ENCODE measurements around the gene EIF2A.
"Not testable (repeated sequence)": the region's sequence is repeated elsewhere in the genome, so short reads cannot be mapped to it uniquely, and the experiment has no call there.

Gene EIF2A
- total RNA-seq: 144 to 254 reads per million in 2 experiments

DNA sequence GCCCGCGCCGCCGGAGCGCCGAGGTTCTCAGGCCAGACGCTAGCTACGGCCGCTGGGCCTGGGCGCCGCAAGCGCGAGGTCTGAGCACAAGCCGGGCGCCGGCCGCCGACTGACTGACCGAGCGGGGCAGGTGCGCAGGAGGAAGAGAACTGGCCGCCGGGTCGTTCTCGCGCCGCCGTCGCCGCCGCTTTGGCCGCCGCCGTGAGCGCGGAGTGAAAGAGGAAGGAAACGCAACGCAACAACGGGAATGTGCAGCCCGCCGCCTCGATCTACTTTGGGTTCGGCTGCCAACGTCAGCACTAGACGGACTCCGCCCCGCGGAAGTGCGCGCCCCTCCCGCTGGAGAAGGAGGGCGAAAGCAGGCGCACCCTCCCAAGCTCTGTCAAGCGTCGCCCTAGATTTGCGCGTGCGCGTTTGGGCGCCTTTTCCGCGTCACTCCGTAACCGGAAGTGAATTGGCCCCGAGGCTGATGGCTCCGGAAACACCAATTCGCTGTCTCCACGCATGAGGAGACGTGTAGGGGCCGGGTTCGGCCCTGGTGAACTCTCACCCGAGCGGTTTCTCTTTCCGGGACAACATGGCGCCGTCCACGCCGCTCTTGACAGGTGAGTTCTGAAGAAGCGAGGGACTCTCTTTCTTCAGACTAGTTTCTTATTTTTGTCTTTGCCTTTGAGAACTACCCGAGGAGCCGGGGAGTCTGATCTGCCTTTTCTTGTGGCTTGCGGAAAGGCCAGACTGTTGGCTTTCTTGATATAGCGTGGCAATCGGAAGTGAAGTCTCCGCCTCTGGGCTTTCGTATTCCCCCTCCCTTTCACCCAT is at the start of gene EIF2A, which contains the start of gene SERP1:
TSS of gene EIF2A (plus strand) at position 562 of the 819 bp plus-strand sequence. CDS start at position 578, 16 bp downstream.
TSS of gene SERP1 (minus strand) at position 271 of the 819 bp plus-strand sequence. CDS start 361 bp downstream, outside the sequence.
- DNase-seq (ENCODE audit: low read depth): peak; percentile 99

GRCh38 chr3:150497956-150498355 is 48.6 kb upstream of the EIF2A start:
- DNase-seq (ENCODE audit: low read depth): no peak

DNA sequence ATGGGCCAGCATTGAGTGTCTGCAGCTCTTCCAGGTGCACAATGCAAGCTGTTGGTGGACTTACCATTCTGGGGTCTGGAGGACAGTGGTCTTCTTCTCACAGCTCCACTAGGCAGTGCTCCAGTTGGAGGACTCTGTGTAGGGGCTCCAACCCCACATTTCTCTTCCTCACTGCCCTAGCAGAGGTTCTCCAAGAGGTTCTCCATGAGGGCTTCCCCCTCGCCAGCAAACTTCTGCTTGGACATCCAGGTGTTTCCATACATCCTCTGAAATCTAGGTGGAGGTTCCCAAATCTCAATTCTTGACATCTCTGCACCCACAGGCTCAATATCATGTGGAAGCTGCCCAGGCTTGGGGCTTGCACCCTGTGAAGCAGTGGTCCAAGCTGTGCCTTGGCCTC is 45.6 kb upstream of the EIF2A start:
- DNase-seq (ENCODE audit: low read depth): not testable (repeated sequence)

DNA sequence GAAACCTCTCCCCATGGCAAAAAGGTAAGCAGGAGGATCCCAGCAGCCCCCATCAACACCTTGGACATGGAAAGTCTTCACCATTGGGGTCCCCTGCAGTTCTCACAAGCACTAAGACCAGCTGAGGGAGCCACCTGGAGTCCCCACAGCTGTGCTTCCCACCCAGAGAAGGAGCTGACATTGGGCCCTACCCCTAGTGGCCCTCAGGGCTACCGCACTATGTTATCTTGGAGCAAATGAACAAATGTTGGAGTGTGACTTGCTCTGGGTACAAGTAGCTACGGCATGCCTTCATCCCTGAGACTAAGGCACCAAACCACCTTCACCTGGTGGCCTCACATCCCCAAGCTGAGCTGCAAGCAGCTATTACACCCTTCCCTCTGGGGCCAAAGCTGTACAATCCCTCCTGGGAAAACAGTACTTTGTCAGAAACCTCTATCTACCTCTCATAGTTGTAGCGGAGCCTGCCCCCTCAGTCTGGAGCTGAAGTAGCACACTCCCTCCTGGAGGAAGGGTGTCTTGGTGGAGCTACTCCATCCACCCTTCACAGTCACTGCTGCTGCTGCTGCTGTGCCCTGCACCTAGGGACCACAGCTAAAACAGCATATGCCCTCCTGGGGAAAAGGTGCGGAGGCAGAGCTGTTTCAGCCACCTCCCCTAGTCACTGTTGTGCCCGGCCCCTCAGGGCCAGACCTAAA is 43.0 kb upstream of the EIF2A start:
- DNase-seq (ENCODE audit: low read depth): no peak

DNA sequence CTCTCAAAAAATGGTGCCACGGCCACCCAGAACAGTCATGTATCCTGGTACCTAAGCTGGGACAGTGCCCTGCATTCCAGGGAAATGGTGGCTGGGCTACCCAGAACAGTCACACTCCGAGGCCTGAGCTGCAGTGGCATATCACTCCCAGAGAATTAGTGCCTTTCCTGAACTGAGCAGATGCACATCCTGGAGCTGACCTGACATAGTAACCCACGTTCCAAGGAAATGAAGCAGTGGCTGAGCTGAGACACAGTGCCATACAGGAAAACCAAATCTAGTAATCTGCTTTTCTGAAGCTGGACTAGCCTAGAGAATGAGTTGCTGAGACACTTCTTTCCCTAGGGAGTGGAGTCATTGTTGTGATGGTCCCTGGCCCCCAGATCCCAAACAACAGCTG is 42.1 kb upstream of the EIF2A start:
- no peak for DNase-seq (ENCODE audit: low read depth)

GRCh38 chr3:150508401-150508800 is 38.2 kb upstream of the EIF2A start:
- no peak for DNase-seq (ENCODE audit: low read depth)

DNA sequence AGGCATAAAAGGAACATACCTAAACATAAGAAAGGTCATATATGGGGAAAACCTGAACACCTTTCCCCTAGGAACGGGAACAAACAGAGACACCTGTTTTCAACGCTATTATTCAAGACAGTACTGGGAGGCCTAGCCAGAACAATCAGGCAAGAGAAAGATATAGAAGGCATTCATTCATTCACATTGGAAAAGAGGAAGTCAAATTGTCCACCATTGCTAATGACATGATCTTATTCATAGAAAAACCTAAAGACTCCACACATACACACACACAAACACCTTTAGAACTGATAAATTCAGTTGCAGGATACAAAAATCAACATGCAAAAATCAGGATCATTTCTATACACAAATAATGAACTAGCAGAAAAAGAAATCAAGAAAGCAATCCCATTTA is 36.8 kb upstream of the EIF2A start:
- DNase-seq (ENCODE audit: low read depth): no peak

DNA sequence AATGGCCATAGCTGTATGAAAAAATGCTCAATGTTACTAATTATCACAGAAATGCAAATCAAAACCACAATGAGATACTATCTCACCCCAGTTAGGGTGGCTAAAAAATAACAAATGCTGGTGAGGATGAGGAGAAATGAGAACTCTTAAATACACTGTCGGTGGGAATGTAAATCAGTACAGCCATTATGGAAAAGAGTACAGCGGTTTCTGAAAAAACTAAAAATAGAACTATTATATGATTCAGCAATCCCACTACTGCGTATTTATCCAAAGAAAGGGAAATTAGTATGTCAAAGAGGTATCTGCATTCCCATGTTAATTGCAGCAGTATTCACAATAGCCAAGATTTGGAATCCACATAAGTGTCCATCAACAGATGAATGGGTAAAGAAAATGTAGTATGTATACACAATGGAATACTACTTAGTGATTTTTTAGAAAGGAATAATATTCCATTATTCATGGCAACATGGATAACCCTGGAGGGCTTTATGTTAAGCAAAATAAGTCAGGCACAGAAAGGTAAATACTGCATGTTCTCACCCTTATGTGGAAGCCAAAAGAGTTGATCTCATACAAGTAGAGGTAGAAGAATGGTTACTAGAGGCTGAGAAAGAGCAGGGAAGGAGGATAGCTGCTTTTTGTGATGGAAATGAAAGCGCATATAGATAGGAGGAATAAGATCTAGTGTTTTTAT is 35.3 kb upstream of the EIF2A start:
- no peak for DNase-seq (ENCODE audit: low read depth)

DNA sequence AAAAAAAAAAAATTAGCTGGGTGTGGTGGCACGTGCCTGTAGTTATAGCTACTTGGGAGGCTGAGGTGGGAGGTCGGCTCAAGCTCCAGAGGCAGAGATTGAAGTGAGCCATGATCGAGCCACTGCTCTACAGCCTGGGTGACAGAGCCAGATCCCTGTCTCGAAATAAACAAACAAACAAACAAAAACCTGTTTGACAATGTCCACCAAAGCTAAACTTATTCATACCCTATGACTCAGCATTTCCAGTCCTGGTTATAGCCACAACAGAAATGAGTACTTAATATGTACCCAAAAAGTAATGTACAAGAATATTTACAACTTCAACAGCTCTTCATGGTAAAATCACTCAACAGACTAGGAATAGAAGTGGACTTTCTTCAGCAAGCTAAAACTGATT is 31.4 kb upstream of the EIF2A start:
- DNase-seq (ENCODE audit: low read depth): no peak

GRCh38 chr3:150519026-150519425 is 27.6 kb upstream of the EIF2A start:
- no peak for DNase-seq (ENCODE audit: low read depth)

DNA sequence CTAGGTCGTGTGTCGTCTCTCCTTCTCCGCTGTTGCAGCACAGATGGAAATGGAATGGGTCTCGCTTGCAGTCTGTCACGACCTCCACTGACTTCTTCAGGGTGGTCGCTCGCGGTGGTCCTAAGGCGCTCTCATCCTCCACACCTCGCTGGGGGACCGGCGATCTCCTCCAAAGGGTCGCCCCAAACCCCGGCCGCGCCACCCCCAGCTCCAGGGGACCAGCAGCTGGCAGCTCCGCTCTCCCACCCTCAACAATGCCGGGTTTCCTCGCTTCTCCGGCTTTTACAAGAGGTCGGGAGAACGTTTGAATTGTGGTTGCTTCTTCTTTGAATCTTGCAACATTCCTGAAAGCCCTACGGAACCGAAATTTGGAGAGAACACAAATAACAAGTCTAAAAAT is 26.2 kb upstream of the EIF2A start:
- no peak for DNase-seq (ENCODE audit: low read depth)

DNA sequence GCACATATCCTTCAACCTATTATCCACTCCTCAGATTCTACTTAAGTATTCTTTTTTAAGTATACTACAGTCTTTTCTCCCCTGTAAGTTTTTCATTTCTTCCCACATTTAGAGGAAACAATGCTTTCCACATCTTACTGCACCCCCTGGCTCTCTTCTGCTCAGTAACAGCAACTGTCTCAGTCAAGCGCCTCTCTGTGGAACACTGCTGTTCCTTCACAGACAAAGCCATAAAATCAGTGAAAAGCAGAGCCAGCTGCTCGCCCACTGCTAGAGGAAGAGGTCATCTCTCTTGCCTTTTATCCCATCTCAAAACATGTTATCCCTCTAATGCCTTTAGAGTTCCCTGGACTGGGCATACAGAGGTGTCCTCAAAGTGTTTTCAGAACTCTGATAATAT is 25.1 kb upstream of the EIF2A start:
- no peak for DNase-seq (ENCODE audit: low read depth)

GRCh38 chr3:150523538-150523937 is 23.0 kb upstream of the EIF2A start:
- no peak for DNase-seq (ENCODE audit: low read depth)

DNA sequence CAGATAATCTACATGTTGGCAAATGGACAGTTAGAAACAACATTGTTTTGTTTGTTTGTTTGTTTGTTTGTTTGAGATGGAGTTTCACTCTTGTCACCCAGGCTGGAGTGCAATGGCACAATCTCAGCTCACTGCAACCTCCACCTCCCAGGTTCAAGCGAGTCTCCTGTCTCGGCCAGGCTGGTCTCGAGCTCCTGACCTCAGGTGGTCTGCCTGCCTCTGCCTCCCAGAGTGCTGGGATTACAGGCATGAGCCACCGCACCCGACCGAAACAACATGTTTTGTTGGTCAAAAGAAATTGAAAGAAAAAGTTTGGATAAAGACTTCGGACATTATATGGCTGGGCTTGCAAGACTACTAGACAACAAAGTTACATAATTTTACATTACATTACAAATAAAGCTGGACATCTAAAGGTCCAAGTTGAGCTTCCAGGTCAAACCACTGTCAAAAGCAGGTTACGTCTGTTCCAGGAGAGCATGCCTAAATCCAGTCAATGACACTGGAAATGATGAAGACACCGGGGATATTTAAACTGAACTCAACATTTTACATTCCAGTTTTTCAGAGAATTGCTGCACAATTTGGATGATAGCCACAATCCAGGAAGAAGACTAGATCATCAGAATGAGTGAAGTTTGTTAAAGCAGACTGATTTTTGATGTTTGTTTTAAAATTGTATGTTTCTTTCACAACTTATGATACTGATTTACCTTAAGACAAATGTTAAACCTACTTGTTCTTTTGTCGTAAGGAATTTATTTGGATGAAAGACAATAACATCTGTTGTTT is 18.9 kb upstream of the EIF2A start:
- no peak for DNase-seq (ENCODE audit: low read depth)

GRCh38 chr3:150528354-150528797 is 18.2 kb upstream of the EIF2A start:
- DNase-seq (ENCODE audit: low read depth): no peak

GRCh38 chr3:150531775-150532174 is 14.8 kb upstream of the EIF2A start:
- no peak for DNase-seq (ENCODE audit: low read depth)

- DNase-seq (ENCODE audit: low read depth): no peak
These were observed 11.4 kb upstream of the EIF2A start for GRCh38 chr3:150535204-150535603.

- no peak for DNase-seq (ENCODE audit: low read depth)
These were observed 8.0 kb upstream of the EIF2A start for GRCh38 chr3:150538324-150539208.

- DNase-seq (ENCODE audit: low read depth): no peak
These were observed 6.3 kb upstream of the EIF2A start for GRCh38 chr3:150540297-150540696.

DNA sequence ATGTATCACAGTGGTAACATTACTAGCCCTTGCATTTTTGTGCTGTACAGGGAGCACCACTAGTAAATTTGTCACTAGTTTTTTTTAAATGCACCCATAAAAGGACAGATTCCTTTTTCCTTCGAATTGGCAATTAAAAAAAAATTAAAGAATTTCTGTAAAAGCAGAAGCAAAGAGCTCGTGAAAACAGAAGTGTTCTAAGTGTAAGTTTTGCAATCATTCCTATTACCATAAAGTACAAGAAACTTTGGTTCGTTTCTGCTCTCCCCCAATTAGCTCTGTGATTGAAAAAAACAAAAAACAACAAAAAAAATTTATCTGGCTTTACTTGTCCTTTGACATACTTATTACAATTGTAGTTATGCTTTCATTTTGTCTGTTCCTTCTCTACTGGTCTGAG is 5.6 kb upstream of the EIF2A start:
- DNase-seq (ENCODE audit: low read depth): no peak

DNA sequence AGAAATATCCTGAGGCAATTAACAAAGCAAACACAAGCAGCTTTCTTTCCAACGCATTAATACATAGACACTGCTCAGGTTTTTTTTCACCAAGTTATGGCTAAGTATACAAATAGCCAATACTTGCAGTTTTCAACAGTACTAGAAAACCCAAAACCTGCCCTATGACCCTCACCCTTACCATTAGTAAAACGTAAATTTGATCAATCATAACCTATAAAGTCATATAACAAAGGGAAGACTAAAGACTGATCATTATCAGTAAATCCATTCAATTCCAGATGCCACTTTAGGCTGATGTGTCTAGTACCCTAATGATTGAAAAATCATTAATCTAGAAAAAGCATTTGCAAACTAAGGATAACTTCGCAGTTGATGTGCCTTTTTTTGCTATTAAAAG is 3.5 kb upstream of the EIF2A start:
- no peak for DNase-seq (ENCODE audit: low read depth)
